H1 (cell line): ENCODE data around the gene TMEM108. TPM values are rescaled to one million over a fixed set of nuclear protein-coding genes. Genes with fewer than 3 reads are reported as not detected.

ENCODE experiments used
- CTCF ChIA-PET: fragments of 300-600 bp; sonication (Branson Sonifier 250); formaldehyde crosslinking; loops from one replicate; lab custom pipeline; 2021; ENCODE audit not compliant: partially characterized antibody; lab: Charles Lee
- POLR2A ChIA-PET: fragments of 300-600 bp; sonication (Branson Sonifier 250); formaldehyde crosslinking; loops from one replicate; lab custom pipeline; 2021; ENCODE audit warnings: inconsistent platforms; ENCODE audit not compliant: partially characterized antibody; lab: Charles Lee
- DNase-seq, 2 experiments: peaks; one replicate each; pipeline versions ENCODE4 v3.0.0 to v3.0.0-alpha.2; 2010 to 2022; ENCODE audit warnings: low spot score in 2 of 2, low read depth in 1 of 2, mixed read lengths in 1 of 2
- FAIRE-seq: peaks from 2 replicates; lab custom pipeline; 2011; peaks lifted over from hg19 to GRCh38; lab: Jason Lieb, UNC
- H2AFZ ChIP-seq: 2 replicates; pipeline ENCODE4 v1.8.1; 2012; ENCODE audit warnings: low read length, inconsistent platforms
- H2AK5ac ChIP-seq: 2 replicates; pipeline ENCODE4 v1.6.1; 2013; ENCODE audit warnings: low read depth, low read length
- H2BK120ac ChIP-seq: replicated peaks from 2 replicates; pipeline ENCODE3; 2013; ENCODE audit warnings: low read depth, low read length, inconsistent platforms
- H2BK12ac ChIP-seq: 2 replicates; pipeline ENCODE4 v1.6.1; 2013; ENCODE audit warnings: low read depth, low read length
- H2BK15ac ChIP-seq: 2 replicates; pipeline ENCODE4 v1.6.1; 2013; ENCODE audit warnings: low read length
- H2BK20ac ChIP-seq: 2 replicates; pipeline ENCODE4 v1.6.1; 2013; ENCODE audit warnings: low read length
- H2BK5ac ChIP-seq: 2 replicates; pipeline ENCODE4 v1.6.1; 2013; ENCODE audit warnings: low read depth, low read length
- H3K14ac ChIP-seq: 2 replicates; pipeline ENCODE4 v1.6.1; 2013; ENCODE audit warnings: inconsistent platforms; ENCODE audit not compliant: insufficient read length
- H3K18ac ChIP-seq: 2 replicates; pipeline ENCODE4 v1.6.1; 2013; ENCODE audit warnings: low read length; ENCODE audit errors: extremely low read depth
- H3K23ac ChIP-seq: 2 replicates; pipeline ENCODE4 v1.6.1; 2013; ENCODE audit warnings: inconsistent platforms; ENCODE audit not compliant: insufficient read length
- H3K23me2 ChIP-seq: 2 replicates; pipeline ENCODE4 v1.6.1; 2013; ENCODE audit warnings: low read depth, low read length
- H3K27ac ChIP-seq: 2 replicates; pipeline ENCODE4 v1.6.1; 2011; ENCODE audit warnings: low read depth, low read length, inconsistent platforms
- H3K27me3 ChIP-seq, 4 experiments: replicated peaks in 1 of 4; 1 replicate in 1 of 4; 2 replicates in 3 of 4; pipeline versions ENCODE4 v1.6.1 to v1.8.1; 2011 to 2013; ENCODE audit warnings: low read length in 3 of 4, mild to moderate bottlenecking in 3 of 4, inconsistent platforms in 2 of 4, mixed read lengths in 2 of 4, moderate library complexity in 1 of 4; ENCODE audit not compliant: control insufficient read depth in 3 of 4, insufficient read depth in 3 of 4; ENCODE audit errors: extremely low read depth in 1 of 4
- H3K36me3 ChIP-seq, 4 experiments: 2 replicates each; pipeline versions ENCODE4 v1.6.1 to v1.8.1; 2011 to 2013; ENCODE audit warnings: mild to moderate bottlenecking in 4 of 4, low read length in 3 of 4, moderate library complexity in 2 of 4, control low read depth in 1 of 4, inconsistent platforms in 1 of 4; ENCODE audit not compliant: insufficient read depth in 4 of 4, control insufficient read depth in 2 of 4
- H3K4ac ChIP-seq: replicated peaks from 2 replicates; pipeline ENCODE3; 2013; ENCODE audit warnings: low read length, low read depth, mixed read lengths, inconsistent platforms; ENCODE audit not compliant: insufficient read length
- H3K4me1 ChIP-seq, 4 experiments: replicated peaks in 1 of 4; 1 replicate in 1 of 4; 2 replicates in 3 of 4; pipeline versions ENCODE4 v1.6.1 to v1.8.1; 2011 to 2013; ENCODE audit warnings: low read length in 3 of 4, inconsistent platforms in 2 of 4, mixed read lengths in 1 of 4; ENCODE audit not compliant: insufficient read depth in 4 of 4, control insufficient read depth in 3 of 4
- H3K4me2 ChIP-seq, 2 experiments: 2 replicates each; pipeline versions ENCODE4 v1.6.1 to v1.8.1; 2011 to 2013; ENCODE audit warnings: low read depth in 2 of 2, low read length in 2 of 2, control low read depth in 1 of 2, inconsistent platforms in 1 of 2, mild to moderate bottlenecking in 1 of 2; ENCODE audit not compliant: insufficient read depth in 1 of 2
- H3K4me3 ChIP-seq, 4 experiments: fragments of 200-600, 300-600 bp in 1 of 4; sonication (generic), shearing (Covaris generic), sonication (Bioruptor Twin) in 1 of 4; 2 replicates each; pipeline versions ENCODE4 v1.5.1 to v1.8.1; 2011 to 2016; ENCODE audit warnings: low read length in 4 of 4, low read depth in 3 of 4, control low read depth in 2 of 4, inconsistent platforms in 2 of 4, mild to moderate bottlenecking in 2 of 4, mixed read lengths in 1 of 4, moderate library complexity in 1 of 4; ENCODE audit not compliant: insufficient read depth in 2 of 4; ENCODE audit errors: extremely low read depth in 1 of 4
- H3K56ac ChIP-seq: replicated peaks from 2 replicates; pipeline ENCODE3; 2013; ENCODE audit warnings: low read depth, mild to moderate bottlenecking, mixed read lengths, low read length, inconsistent platforms; ENCODE audit not compliant: insufficient read length
- H3K79me1 ChIP-seq: 2 replicates; pipeline ENCODE4 v1.6.1; 2013; ENCODE audit warnings: low read depth, low read length, control low read depth
- H3K79me2 ChIP-seq, 2 experiments: 2 replicates each; pipeline versions ENCODE4 v1.6.1 to v1.8.1; 2012 to 2013; ENCODE audit warnings: low read length in 2 of 2, mild to moderate bottlenecking in 2 of 2, inconsistent platforms in 1 of 2; ENCODE audit not compliant: insufficient read depth in 2 of 2, control insufficient read depth in 1 of 2
- H3K9ac ChIP-seq, 4 experiments: replicated peaks in 1 of 4; 1 replicate in 1 of 4; 2 replicates in 3 of 4; pipeline versions ENCODE4 v1.6.1 to v1.8.1; 2011 to 2013; ENCODE audit warnings: low read depth in 3 of 4, low read length in 3 of 4, control low read depth in 2 of 4, mild to moderate bottlenecking in 2 of 4, moderate library complexity in 2 of 4, inconsistent platforms in 1 of 4; ENCODE audit errors: extremely low read depth in 1 of 4
- H3K9me3 ChIP-seq, 2 experiments: 2 replicates each; pipeline versions ENCODE4 v1.6.1 to v1.8.1; 2012 to 2013; ENCODE audit warnings: mild to moderate bottlenecking in 2 of 2, moderate library complexity in 2 of 2, control low read depth in 1 of 2, inconsistent platforms in 1 of 2, low read depth in 1 of 2, low read length in 1 of 2, mixed read lengths in 1 of 2; ENCODE audit not compliant: insufficient read depth in 2 of 2
- H4K20me1 ChIP-seq, 2 experiments: replicated peaks in 1 of 2; 2 replicates each; pipeline versions ENCODE3 to v1.8.1; 2011 to 2013; ENCODE audit warnings: inconsistent platforms in 2 of 2, low read length in 2 of 2, mild to moderate bottlenecking in 1 of 2; ENCODE audit not compliant: insufficient read depth in 2 of 2, control insufficient read depth in 1 of 2
- H4K5ac ChIP-seq: 2 replicates; pipeline ENCODE4 v1.6.1; 2013; ENCODE audit warnings: low read length, low read depth, mixed read lengths, inconsistent platforms; ENCODE audit not compliant: insufficient read length
- H4K8ac ChIP-seq: 2 replicates; pipeline ENCODE4 v1.8.0; 2013; ENCODE audit warnings: mild to moderate bottlenecking, moderate library complexity, low read length, inconsistent platforms; ENCODE audit not compliant: insufficient read depth; ENCODE audit errors: extremely low read depth
- H4K91ac ChIP-seq: replicated peaks from 2 replicates; pipeline ENCODE3; 2013; ENCODE audit warnings: low read length, mixed read lengths, inconsistent platforms; ENCODE audit not compliant: insufficient read length
- ASH2L ChIP-seq: fragments of 200-600, 300-600 bp; sonication (generic); IDR thresholded peaks from one replicate; pipeline ENCODE4 v1.7.1; 2017; ENCODE audit warnings: low read length
- BCL11A ChIP-seq, 2 experiments: IDR thresholded peaks; one replicate each; pipeline ENCODE4 v1.6.1; 2011; ENCODE audit warnings: low read depth in 2 of 2, low read length in 2 of 2, mild to moderate bottlenecking in 2 of 2
- CREB1 ChIP-seq: IDR thresholded peaks from 2 replicates; pipeline ENCODE4 v1.6.1; 2012; ENCODE audit warnings: inconsistent platforms
- GTF2F1 ChIP-seq: IDR thresholded peaks from 2 replicates; pipeline ENCODE4 v1.6.1; 2012; ENCODE audit warnings: low read depth, low read length, improper control_type of control experiment, borderline replicate concordance
- NANOG ChIP-seq: IDR thresholded peaks from 2 replicates; pipeline ENCODE4 v1.6.1; 2011; ENCODE audit warnings: low read length, low read depth, mild to moderate bottlenecking, inconsistent platforms; ENCODE audit not compliant: insufficient read depth, poor library complexity, severe bottlenecking
- PHF8 ChIP-seq: fragments of 200-600 bp; sonication (generic); conservative IDR thresholded peaks from 2 replicates; pipeline ENCODE4 v1.7.1; 2012; ENCODE audit warnings: low read depth, mild to moderate bottlenecking, inconsistent platforms, low read length, moderate library complexity
- POLR2AphosphoS5 ChIP-seq: IDR thresholded peaks from 2 replicates; pipeline ENCODE4 v1.6.1; 2011; ENCODE audit warnings: low read depth, low read length
- SP1 ChIP-seq: IDR thresholded peaks from 2 replicates; pipeline ENCODE4 v1.6.1; 2011; ENCODE audit warnings: low read depth, low read length
- SRF ChIP-seq: IDR thresholded peaks from 2 replicates; pipeline ENCODE4 v1.6.1; 2011; ENCODE audit warnings: mild to moderate bottlenecking, low read depth, low read length, moderate library complexity
- TBP ChIP-seq: IDR thresholded peaks from 2 replicates; pipeline ENCODE4 v1.6.1; 2011; ENCODE audit warnings: low read depth, low read length, improper control_type of control experiment
- TCF12 ChIP-seq: IDR thresholded peaks from 2 replicates; pipeline ENCODE4 v1.6.1; 2011; ENCODE audit warnings: low read depth, mild to moderate bottlenecking, low read length
- TEAD4 ChIP-seq: IDR thresholded peaks from 2 replicates; pipeline ENCODE4 v1.6.1; 2012; ENCODE audit warnings: low read depth, low read length, inconsistent platforms, mixed read lengths
- ZNF274 ChIP-seq: IDR thresholded peaks from 2 replicates; pipeline ENCODE4 v1.7.0; 2012; ENCODE audit warnings: low read length, borderline replicate concordance; ENCODE audit errors: extremely low read depth
- WGBS, 2 experiments: shearing (Covaris generic) in 1 of 2; methylation state at CpG; one replicate each; pipeline versions ENCODE4 v1.1.6 to v1.1.7; 2013 to 2015; ENCODE audit warnings: low lambda C conversion rate in 2 of 2, mixed read lengths in 2 of 2, inconsistent platforms in 1 of 2, low coverage in 1 of 2, missing lambda C conversion rate in 1 of 2; ENCODE audit not compliant: insufficient replicate concordance in 2 of 2, insufficient coverage in 1 of 2, insufficient read length in 1 of 2; ENCODE audit errors: extremely low coverage in 1 of 2, missing lambda C conversion rate in 1 of 2; 5-methylcytosine and 5-hydroxymethylcytosine counted together
- polyA plus RNA-seq, 7 experiments: library from polyadenylated mRNA; depleted of rRNA in 3 of 7; stranded (reverse) in 5 of 7; unstranded in 2 of 7; fragments of >200 nt in 5 of 7; fragments of 200-250 nt in 2 of 7; gene quantifications; 1 replicate in 5 of 7; 2 replicates in 1 of 7; 4 replicates in 1 of 7; pipeline versions ENCODE4 v1.2.1 to v1.2.3, GENCODE V29; 2011 to 2013; ENCODE audit warnings: missing spikeins in 2 of 7, mixed read lengths in 2 of 7
- total RNA-seq: library from RNA; stranded (reverse); fragmentation: NEBNext Ultra II Directional; extraction: Animal tissue kit (Norgen Biotek cat#: 25700); gene quantifications from 2 replicates; pipeline ENCODE4 v1.2.1, GENCODE V29; 2021
- TF ChIP-seq, protein P1 (sequence below): IDR thresholded peaks from 2 replicates; pipeline ENCODE4 v1.6.1; 2012; ENCODE audit warnings: low read length, inconsistent platforms

The TMEM108 gene
- total and polyA plus RNA-seq, 2 of the 8 experiments (the other 6 are each of a cell fraction or from before 2014, with no cell fraction given): 14.3 to 16.2 TPM

- 94% methylated on average over 3 of the region's 3 CpGs; no CpG with 5 or more reads in 1 of the 2 experiments for WGBS, 2 experiments
- TF ChIP-seq GTF2F1 (no peak), TBP (no peak), ZNF274 (no peak), NANOG (no peak), BCL11A (IDR thresholded peaks at IDR 0.05; ENCODE audit: low read depth in 2 of 2, low read length in 2 of 2) (no peak), TCF12 (no peak), CREB1 (no peak), POLR2AphosphoS5 (no peak), TEAD4 (no peak), SP1 (no peak), PHF8 (no peak), ASH2L (no peak), SRF (no peak)
- TF ChIP-seq, protein P1, sequence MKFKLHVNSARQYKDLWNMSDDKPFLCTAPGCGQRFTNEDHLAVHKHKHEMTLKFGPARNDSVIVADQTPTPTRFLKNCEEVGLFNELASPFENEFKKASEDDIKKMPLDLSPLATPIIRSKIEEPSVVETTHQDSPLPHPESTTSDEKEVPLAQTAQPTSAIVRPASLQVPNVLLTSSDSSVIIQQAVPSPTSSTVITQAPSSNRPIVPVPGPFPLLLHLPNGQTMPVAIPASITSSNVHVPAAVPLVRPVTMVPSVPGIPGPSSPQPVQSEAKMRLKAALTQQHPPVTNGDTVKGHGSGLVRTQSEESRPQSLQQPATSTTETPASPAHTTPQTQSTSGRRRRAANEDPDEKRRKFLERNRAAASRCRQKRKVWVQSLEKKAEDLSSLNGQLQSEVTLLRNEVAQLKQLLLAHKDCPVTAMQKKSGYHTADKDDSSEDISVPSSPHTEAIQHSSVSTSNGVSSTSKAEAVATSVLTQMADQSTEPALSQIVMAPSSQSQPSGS: no peak
These were observed 226.7 kb downstream of the TMEM108 start for GRCh38 chr3:133264920-133265319.

More at GRCh38 chr3:133264920-133265319, 226.7 kb downstream of the TMEM108 start:
- no peak for DNase-seq
- Histone ChIP-seq H3K27me3 (no peaks in the 10 kb centered on the region), H3K18ac (no peak overlapping the region), H3K23me2 (no peaks in the 10 kb centered on the region), H4K91ac (no peak overlapping the region), H4K8ac (no peak overlapping the region), H3K4me3 (no peak overlapping the region), H3K4me2 (no peak overlapping the region), H3K4me1 (no peaks in the 10 kb centered on the region), H3K27ac (no peak overlapping the region), H3K79me1 (peaks cover 2% of the 10 kb centered on the region; the same call in 1 of the 2 replicates), H2BK5ac (no peak overlapping the region), H3K79me2 (no peaks in the 10 kb centered on the region), H3K9me3 (no peaks in the 10 kb centered on the region), H3K56ac (no peak overlapping the region), H2AK5ac (no peak overlapping the region), H3K14ac (no peak overlapping the region), H2BK12ac (no peak overlapping the region), H2BK120ac (no peak overlapping the region), H2BK15ac (no peak overlapping the region), H3K4ac (no peak overlapping the region), H4K5ac (no peak overlapping the region), H3K23ac (no peak overlapping the region), H4K20me1 (no peaks in the 10 kb centered on the region), H3K9ac (no peak overlapping the region), H3K36me3 (no peaks in the 10 kb centered on the region), H2AFZ (no peak overlapping the region), H2BK20ac (no peak overlapping the region)
- POLR2A ChIA-PET: no interaction called here
- CTCF ChIA-PET: interaction anchor here (1.6 kb wide), 1 partner anchor 9 kb away, joined by 6 read pairs; no protein-coding TSS in a partner anchor
- no peak for FAIRE-seq
